GM12878 (cell line): ENCODE measurements around the gene EMILIN2. TPM values are rescaled to one million over a fixed set of nuclear protein-coding genes. Genes with fewer than 3 reads are reported as not detected.

Source experiments
- ATAC-seq: fragments of 200-7000 bp; cut with Tn5 transposase; 3 replicates; pipeline ENCODE4 v1.9.1; 2020; ENCODE audit warnings: mild to moderate bottlenecking, moderate library complexity
- BruUV-seq: library from RNA; stranded (reverse); fragments of 400-500 nt; replicated peaks from 2 replicates; lab custom pipeline; 2021; lab: Mats Ljungman, UMichigan
- CTCF ChIA-PET: fragments of 300-600 bp; sonication (Branson Sonifier 250); formaldehyde crosslinking; extraction: SDS; loops from one replicate; lab custom pipeline; 2021; ENCODE audit warnings: inconsistent platforms; lab: Yijun Ruan, JAX
- POLR2A ChIA-PET: fragments of 350-600 bp; formaldehyde crosslinking; extraction: SDS; loops from one replicate; lab custom pipeline; 2021; ENCODE audit warnings: inconsistent platforms; lab: Charles Lee
- RAD21 ChIA-PET: fragments of 300-600 bp; sonication (Branson Sonifier 250); formaldehyde crosslinking; loops from one replicate; lab custom pipeline; 2023; ENCODE audit warnings: antibody characterized with exemption; ENCODE audit not compliant: unreplicated experiment; lab: Charles Lee
- SMC1A ChIA-PET: fragments of 300-600 bp; sonication (Branson Sonifier 250); formaldehyde crosslinking; loops from one replicate; lab custom pipeline; 2023; ENCODE audit not compliant: unreplicated experiment, uncharacterized antibody; lab: Charles Lee
- DNase-seq: peaks from one replicate; pipeline ENCODE4 v3.0.0-alpha.2; 2011; ENCODE audit warnings: low read depth, low spot score
- FAIRE-seq: peaks from 3 replicates; lab custom pipeline; 2011; peaks lifted over from hg19 to GRCh38; lab: Jason Lieb, UNC
- H2AFZ ChIP-seq: 2 replicates; pipeline ENCODE4 v1.6.0; 2011; ENCODE audit warnings: low read depth, low read length, control low read depth; ENCODE audit not compliant: control insufficient read depth
- H3K27ac ChIP-seq: 2 replicates; pipeline ENCODE4 v1.5.1; 2011; ENCODE audit warnings: control low read depth; ENCODE audit not compliant: control insufficient read depth, insufficient read depth
- H3K27me3 ChIP-seq, 2 experiments: replicated peaks in 1 of 2; 2 replicates each; pipeline versions ENCODE4 v1.6.0 to v1.6.1; 2011; ENCODE audit warnings: low read length in 1 of 2; ENCODE audit not compliant: control insufficient read depth in 2 of 2, insufficient read depth in 2 of 2
- H3K36me3 ChIP-seq, 2 experiments: 2 replicates each; pipeline ENCODE4 v1.5.1; 2011; ENCODE audit warnings: low read length in 1 of 2; ENCODE audit not compliant: control insufficient read depth in 2 of 2, insufficient read depth in 2 of 2
- H3K4me1 ChIP-seq: 2 replicates; pipeline ENCODE4 v1.6.1; 2011; ENCODE audit warnings: mild to moderate bottlenecking, low read length, moderate library complexity, mixed read lengths; ENCODE audit not compliant: control insufficient read depth, insufficient read depth
- H3K4me2 ChIP-seq: 2 replicates; pipeline ENCODE4 v1.6.0; 2011; ENCODE audit warnings: control low read depth; ENCODE audit not compliant: control insufficient read depth, insufficient read depth
- H3K4me3 ChIP-seq: fragments of 200-600 bp; sonication (generic); 2 replicates; pipeline ENCODE4 v1.5.1; 2016
- H3K79me2 ChIP-seq: 2 replicates; pipeline ENCODE4 v1.6.0; 2011; ENCODE audit warnings: low read length; ENCODE audit not compliant: control insufficient read depth, insufficient read depth
- H3K9ac ChIP-seq: 2 replicates; pipeline ENCODE4 v1.8.0; 2011; ENCODE audit warnings: low read length, control low read depth, mixed read lengths; ENCODE audit not compliant: control insufficient read depth, insufficient read depth
- H3K9me3 ChIP-seq: replicated peaks from 3 replicates; pipeline ENCODE4 v1.5.1; 2011; ENCODE audit warnings: mild to moderate bottlenecking, low read length; ENCODE audit not compliant: control insufficient read depth, insufficient read depth
- H4K20me1 ChIP-seq: 2 replicates; pipeline ENCODE4 v1.6.0; 2011; ENCODE audit not compliant: control insufficient read depth, insufficient read depth
- CBFB ChIP-seq: IDR thresholded peaks from 2 replicates; pipeline ENCODE4 v1.6.1; 2016; ENCODE audit warnings: antibody characterized with exemption, low read depth
- E2F8 ChIP-seq: fragments of 450-650 bp; IDR thresholded peaks from 2 replicates; pipeline ENCODE4 v1.6.1; 2018; ENCODE audit warnings: mild to moderate bottlenecking, low read depth, moderate library complexity; ENCODE audit not compliant: partially characterized antibody
- EGR1 ChIP-seq, 2 experiments: IDR thresholded peaks; 1 replicate in 1 of 2; 2 replicates in 1 of 2; pipeline ENCODE4 v1.6.1; 2011 to 2012; ENCODE audit warnings: low read depth in 2 of 2, low read length in 2 of 2, borderline replicate concordance in 1 of 2, mild to moderate bottlenecking in 1 of 2, moderate library complexity in 1 of 2
- MTA2 ChIP-seq: fragments of 450-650 bp; IDR thresholded peaks from 2 replicates; pipeline ENCODE4 v1.6.1; 2016; ENCODE audit warnings: low read depth, mild to moderate bottlenecking, moderate library complexity
- MXI1 ChIP-seq: fragments of 150-350 bp; IDR thresholded peaks from 2 replicates; pipeline ENCODE4 v1.6.1; 2011; ENCODE audit warnings: low read depth, mild to moderate bottlenecking, inconsistent platforms, low read length, improper control_type of control experiment
- NFYA ChIP-seq: IDR thresholded peaks from 2 replicates; pipeline ENCODE4 v1.6.1; 2011; ENCODE audit warnings: low read depth, mild to moderate bottlenecking, low read length, improper control_type of control experiment, borderline replicate concordance
- NR2F1 ChIP-seq: fragments of 450-650 bp; conservative IDR thresholded peaks from 2 replicates; pipeline ENCODE4 v1.6.1; 2017; ENCODE audit warnings: mild to moderate bottlenecking
- NRF1 ChIP-seq: conservative IDR thresholded peaks from 2 replicates; pipeline ENCODE4 v1.6.1; 2011; ENCODE audit warnings: mild to moderate bottlenecking, low read depth, low read length, improper control_type of control experiment
- RAD21 ChIP-seq: IDR thresholded peaks from 2 replicates; pipeline ENCODE4 v1.6.1; 2011; ENCODE audit warnings: mild to moderate bottlenecking, low read depth, low read length, moderate library complexity; ENCODE audit not compliant: insufficient read depth
- RB1 ChIP-seq: fragments of 450-650 bp; formaldehyde crosslinking; IDR thresholded peaks from 2 replicates; pipeline ENCODE4 v1.6.1; 2017; ENCODE audit warnings: mild to moderate bottlenecking, borderline replicate concordance
- WRNIP1 ChIP-seq: IDR thresholded peaks from 2 replicates; pipeline ENCODE4 v1.6.1; 2011; ENCODE audit warnings: low read depth, low read length, improper control_type of control experiment, borderline replicate concordance
- ZBTB33 ChIP-seq: fragments of 450-650 bp; IDR thresholded peaks from 2 replicates; pipeline ENCODE4 v1.6.1; 2017; ENCODE audit warnings: mild to moderate bottlenecking
- ZNF24 ChIP-seq: fragments of 450-650 bp; IDR thresholded peaks from 2 replicates; pipeline ENCODE4 v1.6.1; 2017; ENCODE audit warnings: antibody characterized with exemption, mild to moderate bottlenecking
- ZNF384 ChIP-seq: IDR thresholded peaks from 2 replicates; pipeline ENCODE4 v1.6.1; 2012; ENCODE audit warnings: low read depth, mild to moderate bottlenecking, low read length, improper control_type of control experiment, borderline replicate concordance
- ZZZ3 ChIP-seq: IDR thresholded peaks from 2 replicates; pipeline ENCODE4 v1.6.1; 2011; ENCODE audit warnings: low read depth; ENCODE audit not compliant: control insufficient read depth, insufficient read length
- WGBS: methylation state at CpG from one replicate; pipeline ENCODE4 v1.1.6; 2016; ENCODE audit warnings: low lambda C conversion rate; ENCODE audit not compliant: insufficient replicate concordance, insufficient coverage; ENCODE audit errors: missing lambda C conversion rate; 5-methylcytosine and 5-hydroxymethylcytosine counted together
- in situ Hi-C: fragments of 300-500 bp; cut with MboI; formaldehyde crosslinking; loops from 9 replicates; pipeline ENCODE4 v1.14.3; 2018; ENCODE audit warnings: mixed read lengths
- intact Hi-C: fragments of 100-400 bp; cut with micrococcal nuclease; formaldehyde crosslinking; loops from one replicate; pipeline ENCODE4 v1.14.2; 2022; ENCODE audit not compliant: unreplicated experiment
- polyA plus RNA-seq, 11 experiments: library from polyadenylated mRNA; depleted of rRNA in 4 of 11; unstranded in 6 of 11; stranded (reverse) in 5 of 11; fragments of >200 nt; fragmentation: Nextera tagmentation in 4 of 11; fragmentation: Illumina TruSeq in 1 of 11; extraction: Ambion mirVana in 4 of 11; extraction: Trizol in 1 of 11; gene quantifications; 1 replicate in 1 of 11; 2 replicates in 10 of 11; pipeline versions ENCODE4 v1.2.1 to v1.2.3, GENCODE V29; 2011 to 2016; ENCODE audit warnings: inconsistent platforms in 2 of 11, missing spikeins in 2 of 11, low read depth in 1 of 11
- total RNA-seq, 4 experiments: library from RNA; depleted of rRNA in 3 of 4; stranded (reverse); fragments of >200 nt in 3 of 4; fragmentation: Illumina TruSeq in 1 of 4; extraction: Trizol in 1 of 4; gene quantifications; 2 replicates each; pipeline versions ENCODE4 v1.2.1 to v1.2.3, GENCODE V29; 2013 to 2021
- TF ChIP-seq, protein P1 (sequence below): IDR thresholded peaks from 2 replicates; pipeline ENCODE4 v1.6.1; 2012; ENCODE audit warnings: mild to moderate bottlenecking, low read depth, low read length
- TF ChIP-seq, protein P2 (sequence below): IDR thresholded peaks from 2 replicates; pipeline ENCODE4 v1.6.1; 2011; ENCODE audit warnings: low read depth, mild to moderate bottlenecking, low read length, moderate library complexity, borderline replicate concordance; ENCODE audit errors: extremely low read depth

EMILIN2 gene
- total and polyA plus RNA-seq, 10 of the 15 experiments (the other 5 are each of a cell fraction or from before 2014, with no cell fraction given), result 0.58 to 18.4 (median 5.9) TPM

- CTCF ChIA-PET, result no interaction called here
- ATAC-seq (no peak), DNase-seq (no peak), FAIRE-seq (no peak)
- H3K27me3 ChIP-seq, result no peaks in the 10 kb centered on the region; a peak in 1 of 4 replicates
- H3K27ac ChIP-seq, result no peak overlapping the region
- SMC1A ChIA-PET, result no interaction called here
- POLR2A ChIA-PET, result no interaction called here
- no peak overlapping the region for H3K4me3 ChIP-seq
- in situ Hi-C loops, result no loop called here
- no peaks in the 10 kb centered on the region for H3K79me2 ChIP-seq
- intact Hi-C loops, result no loop called here
- no peaks in the 10 kb centered on the region for H4K20me1 ChIP-seq
- H3K9ac ChIP-seq, result no peak overlapping the region
- no peak overlapping the region for H2AFZ ChIP-seq
- 93% methylated on average over 4 of the region's 4 CpGs for WGBS
- no TSS peak for BruUV-seq
- 0 out of 2 replicates have a peak, but pooled peaks cover 3% of the 10 kb centered on the region for H3K4me1 ChIP-seq
- RAD21 ChIA-PET, result no interaction called here
- H3K9me3 ChIP-seq, result no peaks in the 10 kb centered on the region
- H3K36me3 ChIP-seq, result no peaks in the 10 kb centered on the region
- no peak overlapping the region for H3K4me2 ChIP-seq
- TF ChIP-seq ZBTB33 (no peak), RAD21 (no peak), WRNIP1 (no peak), MXI1 (no peak), E2F8 (no peak), ZNF24 (no peak), ZNF384 (no peak), NR2F1 (no peak), NRF1 (no peak), MTA2 (no peak), CBFB (no peak), EGR1 (IDR thresholded peaks at IDR 0.05; ENCODE audit: borderline replicate concordance in 1 of 2, low read depth in 2 of 2, low read length in 2 of 2) (no peak), ZZZ3 (no peak), NFYA (no peak), RB1 (no peak)
- TF ChIP-seq, protein P1, sequence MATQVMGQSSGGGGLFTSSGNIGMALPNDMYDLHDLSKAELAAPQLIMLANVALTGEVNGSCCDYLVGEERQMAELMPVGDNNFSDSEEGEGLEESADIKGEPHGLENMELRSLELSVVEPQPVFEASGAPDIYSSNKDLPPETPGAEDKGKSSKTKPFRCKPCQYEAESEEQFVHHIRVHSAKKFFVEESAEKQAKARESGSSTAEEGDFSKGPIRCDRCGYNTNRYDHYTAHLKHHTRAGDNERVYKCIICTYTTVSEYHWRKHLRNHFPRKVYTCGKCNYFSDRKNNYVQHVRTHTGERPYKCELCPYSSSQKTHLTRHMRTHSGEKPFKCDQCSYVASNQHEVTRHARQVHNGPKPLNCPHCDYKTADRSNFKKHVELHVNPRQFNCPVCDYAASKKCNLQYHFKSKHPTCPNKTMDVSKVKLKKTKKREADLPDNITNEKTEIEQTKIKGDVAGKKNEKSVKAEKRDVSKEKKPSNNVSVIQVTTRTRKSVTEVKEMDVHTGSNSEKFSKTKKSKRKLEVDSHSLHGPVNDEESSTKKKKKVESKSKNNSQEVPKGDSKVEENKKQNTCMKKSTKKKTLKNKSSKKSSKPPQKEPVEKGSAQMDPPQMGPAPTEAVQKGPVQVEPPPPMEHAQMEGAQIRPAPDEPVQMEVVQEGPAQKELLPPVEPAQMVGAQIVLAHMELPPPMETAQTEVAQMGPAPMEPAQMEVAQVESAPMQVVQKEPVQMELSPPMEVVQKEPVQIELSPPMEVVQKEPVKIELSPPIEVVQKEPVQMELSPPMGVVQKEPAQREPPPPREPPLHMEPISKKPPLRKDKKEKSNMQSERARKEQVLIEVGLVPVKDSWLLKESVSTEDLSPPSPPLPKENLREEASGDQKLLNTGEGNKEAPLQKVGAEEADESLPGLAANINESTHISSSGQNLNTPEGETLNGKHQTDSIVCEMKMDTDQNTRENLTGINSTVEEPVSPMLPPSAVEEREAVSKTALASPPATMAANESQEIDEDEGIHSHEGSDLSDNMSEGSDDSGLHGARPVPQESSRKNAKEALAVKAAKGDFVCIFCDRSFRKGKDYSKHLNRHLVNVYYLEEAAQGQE, result no peak
- TF ChIP-seq, protein P2, sequence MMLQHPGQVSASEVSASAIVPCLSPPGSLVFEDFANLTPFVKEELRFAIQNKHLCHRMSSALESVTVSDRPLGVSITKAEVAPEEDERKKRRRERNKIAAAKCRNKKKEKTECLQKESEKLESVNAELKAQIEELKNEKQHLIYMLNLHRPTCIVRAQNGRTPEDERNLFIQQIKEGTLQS, result no peak
These were observed 50.2 kb downstream of the EMILIN2 start for GRCh38 chr18:2896990-2897389.
